GM15510 (cell line): ENCODE results near the gene OTUD4.

Experiments
- POLR2A ChIP-seq: IDR thresholded peaks from 3 replicates; pipeline ENCODE4 v1.6.1; 2011; ENCODE audit warnings: borderline replicate concordance; ENCODE audit not compliant: insufficient read length; ENCODE audit errors: extremely low read depth

The OTUD4 gene

GRCh38 chr4:145154573-145154972 lies 25.8 kb downstream of the OTUD4 start:
- TF ChIP-seq POLR2A: no peak

- TF ChIP-seq POLR2A: no peak
Observed at GRCh38 chr4:145153904-145154298, 26.5 kb downstream of the OTUD4 start.

GRCh38 chr4:145153181-145153903 lies 27.0 kb downstream of the OTUD4 start:
- no peak for TF ChIP-seq POLR2A

DNA sequence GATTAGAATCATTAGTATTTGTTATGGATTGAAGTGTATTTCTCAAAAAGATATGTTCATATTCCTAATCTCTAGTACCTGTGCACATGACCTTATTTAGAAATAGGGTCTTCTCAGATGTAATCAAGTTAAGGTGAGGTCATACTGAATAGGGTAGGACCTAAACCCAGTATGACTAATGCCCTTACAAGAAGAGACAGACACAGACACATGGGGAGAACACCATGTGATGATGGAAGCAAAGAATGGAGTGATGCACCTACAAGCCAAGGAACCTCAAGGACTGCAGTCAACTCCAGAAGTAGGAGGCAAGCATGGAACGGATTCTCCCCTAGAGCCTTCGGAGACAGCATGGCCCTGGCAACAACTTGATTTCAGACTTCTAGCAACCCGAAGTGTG lies 31.4 kb downstream of the OTUD4 start:
- no peak for TF ChIP-seq POLR2A

GRCh38 chr4:145132511-145133098 lies 47.8 kb downstream of the OTUD4 start:
- TF ChIP-seq POLR2A: no peak

GRCh38 chr4:145131848-145132247 lies 48.5 kb downstream of the OTUD4 start:
- TF ChIP-seq POLR2A: no peak

- TF ChIP-seq POLR2A: no peak
Observed at GRCh38 chr4:145130788-145131399, 49.5 kb downstream of the OTUD4 start.

GRCh38 chr4:145130130-145130529 lies 50.3 kb downstream of the OTUD4 start:
- no peak for TF ChIP-seq POLR2A

DNA sequence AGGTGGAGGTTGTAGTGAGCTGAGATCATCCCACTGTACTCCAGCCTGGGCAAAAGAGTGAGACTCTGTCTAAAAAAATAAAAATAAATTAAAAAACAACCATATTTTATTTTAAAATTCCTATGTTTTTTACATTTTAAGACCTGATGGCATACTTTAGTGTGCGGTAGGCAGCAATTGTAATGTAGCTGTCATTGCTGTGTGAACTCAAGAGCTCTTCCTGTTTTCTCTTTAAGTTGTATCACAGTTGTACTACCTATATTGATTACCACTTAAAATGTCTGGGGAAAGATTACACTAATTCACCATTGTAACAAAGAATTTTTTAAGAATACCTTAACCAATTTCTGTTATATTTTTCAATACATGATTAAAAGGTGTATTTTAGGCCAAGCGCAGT lies 55.0 kb downstream of the OTUD4 start:
- TF ChIP-seq POLR2A: no peak

DNA sequence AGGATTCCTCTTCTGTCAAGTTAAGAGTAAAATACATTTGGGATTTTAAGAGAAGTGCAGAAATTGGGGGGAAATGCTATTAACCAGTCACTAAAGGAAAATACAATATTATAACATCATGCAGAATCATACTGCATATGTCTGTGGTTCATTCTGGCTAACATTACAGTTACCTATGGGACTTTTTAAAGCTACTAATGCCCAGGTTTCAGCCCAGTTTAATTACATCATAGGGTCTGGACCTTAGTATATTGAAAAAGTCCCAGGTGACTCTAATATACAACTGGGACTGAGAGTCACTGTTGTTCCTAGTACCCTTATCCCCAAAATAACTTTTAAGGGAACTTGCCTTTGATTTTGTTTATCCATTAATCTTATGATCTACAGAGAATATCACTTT lies 72.3 kb downstream of the OTUD4 start:
- no peak for TF ChIP-seq POLR2A

DNA sequence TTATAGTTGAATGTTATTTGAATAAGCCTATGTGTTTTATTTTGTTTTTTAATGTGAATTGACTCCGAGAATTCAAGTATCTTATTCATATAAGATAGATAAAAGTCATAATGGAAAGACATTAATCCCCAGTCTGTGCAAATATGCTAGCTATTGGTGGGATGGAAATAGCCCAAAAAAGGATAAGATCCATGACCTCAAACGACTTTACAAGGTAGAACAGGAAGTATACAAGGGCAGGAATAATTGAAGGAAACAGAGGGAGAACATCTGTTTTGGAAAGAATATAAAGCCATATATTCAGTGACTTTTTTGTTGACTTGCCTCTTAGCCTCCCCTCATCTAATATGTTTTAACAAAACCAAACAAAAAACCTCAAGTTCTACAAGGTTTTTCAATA lies 73.3 kb downstream of the OTUD4 start:
- TF ChIP-seq POLR2A: no peak

DNA sequence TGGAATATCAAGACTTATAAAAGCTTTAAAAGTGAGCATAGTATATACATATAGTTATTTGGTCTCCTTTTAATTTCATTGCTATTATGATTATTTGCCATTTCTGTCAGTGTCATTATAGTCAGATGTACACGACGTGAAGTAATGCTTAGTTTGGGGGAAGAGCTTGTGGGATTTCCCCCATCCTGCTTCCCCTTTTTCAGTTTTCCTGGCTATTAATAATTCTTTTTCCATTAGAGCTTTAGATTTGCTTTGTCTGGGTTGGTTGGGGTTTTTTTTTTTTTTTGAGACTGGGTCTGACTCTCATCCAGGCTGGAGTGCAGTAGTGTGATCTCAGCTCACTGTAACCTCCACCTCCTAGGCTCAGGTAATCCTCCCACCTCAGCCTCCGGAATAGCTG lies 76.9 kb downstream of the OTUD4 start:
- no peak for TF ChIP-seq POLR2A

GRCh38 chr4:145102619-145103018 lies 77.8 kb downstream of the OTUD4 start:
- TF ChIP-seq POLR2A: no peak

DNA sequence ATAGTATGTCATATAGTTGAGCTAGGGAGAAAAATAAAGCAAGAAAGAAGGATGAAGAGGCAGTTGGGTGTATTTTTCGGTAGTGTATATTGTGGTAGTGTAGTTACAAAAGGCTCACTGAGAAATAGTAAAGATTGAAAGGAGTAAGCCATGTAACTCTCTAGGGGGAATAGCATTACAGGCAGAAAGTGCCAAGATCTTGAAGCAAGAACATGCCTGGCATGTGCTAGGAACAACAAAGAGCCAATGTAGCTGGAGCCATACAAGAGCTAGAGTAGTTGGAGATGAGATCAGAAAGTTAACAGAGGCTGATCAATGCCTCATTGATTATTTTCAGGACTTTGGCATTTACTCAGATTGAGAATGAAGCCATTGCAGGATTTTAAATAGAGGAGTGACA lies 79.3 kb downstream of the OTUD4 start:
- no peak for TF ChIP-seq POLR2A

GRCh38 chr4:145099653-145100052 lies 80.7 kb downstream of the OTUD4 start:
- TF ChIP-seq POLR2A: no peak

DNA sequence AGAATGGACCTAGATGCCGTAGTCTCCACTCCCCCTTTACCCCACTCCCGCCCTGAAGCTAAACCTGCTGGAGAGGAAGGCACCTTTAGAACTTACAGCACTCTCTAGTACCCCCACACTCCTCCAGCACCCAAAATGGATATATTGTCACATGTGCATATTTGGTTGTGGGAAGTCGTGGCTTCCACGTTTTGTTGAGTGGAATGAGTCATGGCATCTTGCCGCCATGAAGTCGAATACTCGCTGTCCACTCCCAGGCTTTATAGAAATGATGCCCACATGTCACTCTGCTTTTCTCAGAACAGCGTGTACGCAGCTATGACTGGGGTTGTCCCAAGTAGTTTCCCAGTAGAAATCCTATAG lies 81.7 kb downstream of the OTUD4 start:
- TF ChIP-seq POLR2A: no peak
